Kidney (tissue), 14 donors: ENCODE data around the gene ADARB1. TPM values are rescaled to one million over a fixed set of nuclear protein-coding genes. Genes with fewer than 3 reads are reported as not detected.

ENCODE experiments used
- DNase-seq, 5 donors: peaks; one replicate each; pipeline ENCODE4 v3.0.0-alpha.2; 2013 to 2020
- FAIRE-seq: peaks from 2 replicates; lab custom pipeline; 2012; peaks lifted over from hg19 to GRCh38; lab: Jason Lieb, UNC
- H3K27ac ChIP-seq, 2 donors: one replicate each; pipeline ENCODE4 v1.7.0; 2013; ENCODE audit warnings: low read depth in 2 of 2, low read length in 2 of 2, inconsistent platforms in 1 of 2
- H3K27me3 ChIP-seq: one replicate; pipeline ENCODE4 v1.7.1; 2013; ENCODE audit warnings: low read length, inconsistent platforms; ENCODE audit not compliant: control insufficient read depth, insufficient read depth
- H3K36me3 ChIP-seq, 3 donors: one replicate each; pipeline versions ENCODE4 v1.7.0 to v1.7.1; 2013; ENCODE audit warnings: low read length in 3 of 3, control low read depth in 1 of 3, inconsistent platforms in 1 of 3; ENCODE audit not compliant: insufficient read depth in 3 of 3, control insufficient read depth in 2 of 3
- H3K4me1 ChIP-seq, 3 donors: one replicate each; pipeline versions ENCODE4 v1.7.0 to v1.7.1; 2013; ENCODE audit warnings: low read length in 3 of 3, inconsistent platforms in 1 of 3, low read depth in 1 of 3; ENCODE audit not compliant: control insufficient read depth in 2 of 3, insufficient read depth in 2 of 3
- H3K4me3 ChIP-seq, 3 donors: one replicate each; pipeline versions ENCODE4 v1.7.0 to v1.8.1; 2013; ENCODE audit warnings: low read length in 3 of 3, control low read depth in 1 of 3, inconsistent platforms in 1 of 3
- H3K9ac ChIP-seq, 3 donors: one replicate each; pipeline versions ENCODE4 v1.7.0 to v1.7.1; 2013; ENCODE audit warnings: low read length in 3 of 3, control low read depth in 1 of 3, inconsistent platforms in 1 of 3
- H3K9me3 ChIP-seq, 3 donors: one replicate each; pipeline versions ENCODE4 v1.7.0 to v1.7.1; 2013; ENCODE audit warnings: low read length in 3 of 3, control low read depth in 1 of 3, inconsistent platforms in 1 of 3; ENCODE audit not compliant: control insufficient read depth in 2 of 3, insufficient read depth in 1 of 3
- CTCF ChIP-seq: IDR thresholded peaks from 3 replicates; pipeline ENCODE4 v1.5.1; 2012; ENCODE audit warnings: mild to moderate bottlenecking, moderate library complexity, borderline replicate concordance; ENCODE audit not compliant: insufficient read depth; ENCODE audit errors: extremely low read depth
- intact Hi-C: fragments of 100-400 bp; cut with DNase I; formaldehyde crosslinking; loops from one replicate; pipeline ENCODE4 v1.11.1; 2022
- polyA plus RNA-seq: library from polyadenylated mRNA; stranded (reverse); fragments of 350-450 nt; fragmentation: Illumina TruSeq; extraction: RNeasy Lipid Tissue Mini Kit (QIAGEN cat#74804); gene quantifications from one replicate; pipeline ENCODE4 v1.2.3, GENCODE V29; 2014; ENCODE audit warnings: low read depth, low replicate concordance; ENCODE audit not compliant: insufficient read depth
- total RNA-seq: library from RNA; stranded (reverse); fragmentation: NEBNext Ultra II Directional; extraction: Animal tissue kit (Norgen Biotek cat#: 25700); gene quantifications from one replicate; pipeline ENCODE4 v1.2.1, GENCODE V29; 2021
- donor health status: control.
- donor health status: control.
- donor health status: control.
- donor health status: control.
- donor health status: control.
- donor health status: DM: yes; HTN: yes; CAD: no.
- donor health status: Normal renal cell carcinoma (clear cell type).

The ADARB1 gene
- total and polyA plus RNA-seq, 2 donors from 2014 or later, result 6.7 to 34.9 TPM

GRCh38 chr21:45224189-45224938, 150.0 kb downstream of the ADARB1 start:
- Histone ChIP-seq H3K27me3 (no peaks in the 10 kb centered on the region), H3K9me3 (no peaks in the 10 kb centered on the region), H3K36me3 (no peaks in the 10 kb centered on the region), H3K4me1 (no peaks in the 10 kb centered on the region), H3K4me3 (no peak overlapping the region), H3K9ac (no peak overlapping the region), H3K27ac (no peak overlapping the region)
- TF ChIP-seq CTCF, result no peak
- DNase-seq (peak in 1 of 5 donors; percentile 84), FAIRE-seq (no peak)
- intact Hi-C loops, result no loop called here

- no peak overlapping the region for H3K9ac ChIP-seq
- DNase-seq (no peak), FAIRE-seq (no peak)
- intact Hi-C loops, result no loop called here
- H3K27ac ChIP-seq, result no peak overlapping the region
- H3K4me3 ChIP-seq, result no peak overlapping the region
- H3K4me1 ChIP-seq, result no peaks in the 10 kb centered on the region
- no peaks in the 10 kb centered on the region for H3K27me3 ChIP-seq
- TF ChIP-seq CTCF, result no peak
- H3K9me3 ChIP-seq, result no peaks in the 10 kb centered on the region
- no peaks in the 10 kb centered on the region for H3K36me3 ChIP-seq
Measured at GRCh38 chr21:45225041-45225740, 150.8 kb downstream of the ADARB1 start.

GRCh38 chr21:45225741-45226327, 151.5 kb downstream of the ADARB1 start:
- DNase-seq, result peak in 2 of 5 donors; percentile 9

More at GRCh38 chr21:45225741-45226327, 151.5 kb downstream of the ADARB1 start:
- H3K9me3 ChIP-seq, result no peaks in the 10 kb centered on the region
- intact Hi-C loops, result no loop called here
- no peaks in the 10 kb centered on the region for H3K4me1 ChIP-seq
- TF ChIP-seq CTCF, result no peak
- no peak for FAIRE-seq
- H3K36me3 ChIP-seq, result no peaks in the 10 kb centered on the region
- no peaks in the 10 kb centered on the region for H3K27me3 ChIP-seq
- no peak overlapping the region for H3K4me3 ChIP-seq
- H3K27ac ChIP-seq, result no peak overlapping the region
- no peak overlapping the region for H3K9ac ChIP-seq
